ENCODE results near the gene LCLAT1.

LCLAT1 gene

GRCh38 chr2:30414961-30415360 lies 32.1 kb upstream of the LCLAT1 start:
- TF ChIP-seq SIN3A (IDR thresholded peaks at IDR 0.05; ENCODE audit: borderline replicate concordance, insufficient read depth, low read length) (no peak), POLR2AphosphoS5 (IDR thresholded peaks at IDR 0.05; ENCODE audit: low read depth, low read length) (no peak), FOXP2 (optimal IDR thresholded peaks at IDR 0.05; ENCODE audit: borderline replicate concordance, extremely low read depth, extremely low read length, insufficient read depth) (no peak), REST (IDR thresholded peaks at IDR 0.05; ENCODE audit: insufficient read depth in 1 of 2, low read depth in 2 of 2, low read length in 2 of 2) (no peak), TAF1 (IDR thresholded peaks at IDR 0.05; ENCODE audit: borderline replicate concordance, insufficient read depth, low read length) (no peak)

DNA sequence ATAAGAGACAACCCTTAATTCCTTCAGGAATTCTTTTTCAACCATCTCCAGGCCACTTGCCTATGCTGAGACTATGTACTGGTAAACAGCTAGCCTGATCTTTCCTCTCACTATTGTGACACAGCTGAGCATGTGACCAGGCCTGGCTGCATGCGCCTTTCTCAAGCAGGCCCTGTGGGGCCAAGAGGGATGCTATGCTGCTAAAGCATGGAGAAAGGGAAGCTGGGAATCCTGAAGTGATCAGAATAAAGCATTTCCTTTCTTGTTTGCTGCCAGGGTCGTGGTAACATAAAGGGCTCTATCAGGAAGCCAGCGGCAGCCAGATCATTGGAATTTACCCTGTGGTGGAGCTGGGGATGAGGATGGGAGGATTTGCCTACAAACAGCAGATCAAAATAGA lies 29.8 kb upstream of the LCLAT1 start:
- no peak for TF ChIP-seq POLR2AphosphoS5 (IDR thresholded peaks at IDR 0.05; ENCODE audit: low read depth, low read length)
- TF ChIP-seq REST (IDR thresholded peaks at IDR 0.05; ENCODE audit: insufficient read depth in 1 of 2, low read depth in 2 of 2, low read length in 2 of 2), result no peak

DNA sequence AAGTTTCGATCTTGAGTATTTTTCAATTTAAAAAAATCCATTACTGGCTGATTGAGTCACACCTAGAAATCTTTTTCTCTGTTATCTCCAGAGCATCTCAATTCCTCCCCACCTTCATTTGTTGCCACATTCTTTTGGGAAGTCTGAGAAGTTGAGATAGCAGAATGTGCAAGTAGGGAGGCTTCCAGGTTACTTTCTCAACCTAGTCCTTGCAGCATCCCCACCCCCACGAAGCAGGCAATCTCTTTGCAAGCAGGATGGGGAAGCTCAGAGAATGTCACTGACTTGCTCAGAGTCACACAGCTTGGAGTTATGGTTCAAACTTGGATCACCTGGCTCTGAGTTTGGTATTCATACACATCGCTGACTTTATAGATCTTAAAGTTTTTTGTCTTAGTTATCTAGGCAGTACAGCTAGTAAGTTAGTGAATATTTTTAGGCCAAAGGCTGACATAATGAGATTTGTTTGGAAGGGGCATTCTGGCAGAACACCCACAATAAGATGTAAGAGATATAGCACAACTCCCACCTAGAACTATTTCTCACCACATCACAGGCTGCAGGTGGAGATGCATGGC lies 25.9 kb upstream of the LCLAT1 start:
- TF ChIP-seq POLR2AphosphoS5 (IDR thresholded peaks at IDR 0.05; ENCODE audit: low read depth, low read length) (no peak), FOXP2 (optimal IDR thresholded peaks at IDR 0.05; ENCODE audit: borderline replicate concordance, extremely low read depth, extremely low read length, insufficient read depth) (no peak), TAF1 (IDR thresholded peaks at IDR 0.05; ENCODE audit: borderline replicate concordance, insufficient read depth, low read length) (no peak), REST (IDR thresholded peaks at IDR 0.05; ENCODE audit: insufficient read depth in 1 of 2, low read depth in 2 of 2, low read length in 2 of 2) (no peak), SIN3A (IDR thresholded peaks at IDR 0.05; ENCODE audit: borderline replicate concordance, insufficient read depth, low read length) (no peak)

- TF ChIP-seq SIN3A (IDR thresholded peaks at IDR 0.05; ENCODE audit: borderline replicate concordance, insufficient read depth, low read length) (no peak), TAF1 (IDR thresholded peaks at IDR 0.05; ENCODE audit: borderline replicate concordance, insufficient read depth, low read length) (no peak), POLR2AphosphoS5 (IDR thresholded peaks at IDR 0.05; ENCODE audit: low read depth, low read length) (no peak), REST (IDR thresholded peaks at IDR 0.05; ENCODE audit: insufficient read depth in 1 of 2, low read depth in 2 of 2, low read length in 2 of 2) (no peak), FOXP2 (optimal IDR thresholded peaks at IDR 0.05; ENCODE audit: borderline replicate concordance, extremely low read depth, extremely low read length, insufficient read depth) (no peak)
Measured at GRCh38 chr2:30421604-30422443, 25.2 kb upstream of the LCLAT1 start.
